ENCODE data around the gene NGDN. TPM values are rescaled to one million over a fixed set of nuclear protein-coding genes. Genes with fewer than 3 reads are reported as not detected.

The NGDN gene
- total and polyA plus RNA-seq, 2 of the 4 experiments (the other 2 are of a cell fraction) = 48.1 to 49.8 TPM

DNA sequence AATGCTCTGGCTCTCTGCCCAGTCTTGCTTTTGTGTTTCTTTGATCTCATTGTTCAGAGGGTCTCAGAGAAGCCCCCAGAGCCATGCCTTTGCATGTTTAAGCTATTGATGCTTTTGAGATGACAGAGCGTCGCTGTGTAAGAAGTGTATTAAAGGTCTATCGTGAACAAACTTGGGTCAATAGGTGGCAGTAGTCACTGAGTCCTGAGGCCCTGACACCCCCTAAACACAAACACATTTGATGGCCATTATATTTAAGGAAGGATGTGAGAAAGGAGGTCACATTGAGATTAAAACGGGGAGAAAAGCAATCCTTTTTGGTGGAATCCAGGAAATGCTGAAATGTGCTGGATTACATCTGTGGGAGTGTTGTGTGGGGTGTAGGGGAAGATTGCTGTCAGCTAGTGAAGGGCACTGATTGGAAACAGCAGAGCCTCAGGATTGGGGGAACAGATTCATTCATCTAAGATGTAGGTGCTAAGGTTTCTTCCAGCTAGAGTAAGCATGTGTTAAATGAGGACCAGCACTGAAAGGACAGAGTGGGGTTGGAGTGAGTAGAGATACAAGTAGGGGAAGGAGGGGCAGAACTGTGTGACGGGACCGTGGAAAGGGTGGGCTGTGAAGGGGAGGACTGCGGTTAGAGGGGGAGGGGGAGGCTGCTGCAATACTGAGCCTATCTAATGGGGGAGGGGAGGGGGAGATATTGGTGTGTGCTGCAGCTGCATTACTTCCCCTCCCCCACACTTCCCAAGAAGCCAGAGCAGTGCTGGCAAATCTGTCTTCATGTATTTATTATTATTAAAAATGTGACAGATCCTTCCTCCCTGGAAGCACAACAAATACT is 12.7 kb downstream of the NGDN start:
- intact Hi-C loops (cut with micrococcal nuclease) = no loop called here
- Histone ChIP-seq H3K23ac (ENCODE audit: low read depth, low read length) (no peak overlapping the region), H2BK120ac (ENCODE audit: low read depth, low read length) (no peak overlapping the region), H3K4me3 (ENCODE audit: insufficient read depth, low read depth, low read length) (no peak overlapping the region), H2BK5ac (ENCODE audit: low read depth, low read length, poor library complexity, severe bottlenecking) (no peak overlapping the region), H3K79me1 (ENCODE audit: low read depth in 1 of 2, low read length in 2 of 2) (no peaks in the 10 kb centered on the region; a peak in 1 of 4 replicates), H3K4ac (ENCODE audit: low read depth, low read length) (no peak overlapping the region), H4K20me1 (ENCODE audit: insufficient read depth, low read length) (peaks cover 4% of the 10 kb centered on the region; the same call in 1 of the 2 replicates), H2AK9ac (replicated peaks; ENCODE audit: low read depth, low read length, poor library complexity) (no peak overlapping the region), H4K91ac (ENCODE audit: insufficient read depth, low read depth, low read length) (no peak overlapping the region), H3K9me1 (ENCODE audit: insufficient read depth, low read length) (no peaks in the 10 kb centered on the region), H3K27me3 (ENCODE audit: control insufficient read depth, insufficient read depth, low read length) (no peaks in the 10 kb centered on the region), H3K4me2 (ENCODE audit: low read depth, low read length) (no peak overlapping the region), H3K27ac (ENCODE audit: insufficient read depth, low read length) (no peak overlapping the region), H3K9me3 (ENCODE audit: control insufficient read depth, insufficient read depth, low read length) (no peaks in the 10 kb centered on the region), H2BK15ac (ENCODE audit: low read depth, low read length) (no peak overlapping the region), H4K8ac (ENCODE audit: low read depth in 2 of 2, low read length in 2 of 2) (no peak overlapping the region), H3K18ac (ENCODE audit: low read depth, low read length) (no peak overlapping the region), H3K56ac (ENCODE audit: extremely low read depth, insufficient read depth, low read length) (no peak overlapping the region), H3K14ac (replicated peaks; ENCODE audit: low read depth, low read length) (no peak overlapping the region), H3K4me1 (ENCODE audit: control insufficient read depth, insufficient read depth, low read length) (no peaks in the 10 kb centered on the region), H2AK5ac (ENCODE audit: low read depth, low read length) (no peak overlapping the region), H3K9ac (ENCODE audit: low read depth, low read length) (no peak overlapping the region), H2BK20ac (ENCODE audit: low read depth, low read length) (no peak overlapping the region), H3K36me3 (ENCODE audit: control insufficient read depth, insufficient read depth, low read length) (peaks cover 13% of the 10 kb centered on the region), H2AFZ (replicated peaks; ENCODE audit: low read length, poor library complexity) (no peak overlapping the region), H4K5ac (ENCODE audit: low read depth, low read length) (no peak overlapping the region)
- ATAC-seq (ENCODE audit: low read depth) = no peak
- TF ChIP-seq CHD1 (IDR thresholded peaks at IDR 0.05; ENCODE audit: low read depth, low read length) = no peak
- no peak for TF ChIP-seq RCOR1 (IDR thresholded peaks at IDR 0.05; ENCODE audit: insufficient replicate concordance, low read length)
- no peak for TF ChIP-seq CTCF (conservative IDR thresholded peaks at IDR 0.05; ENCODE audit: low read depth, low read length)
- no peak for TF ChIP-seq SMC3 (IDR thresholded peaks at IDR 0.05; ENCODE audit: low read depth, low read length)
- TF ChIP-seq MAFK (IDR thresholded peaks at IDR 0.05; ENCODE audit: low read depth, low read length) = no peak
- CTCF ChIA-PET = interaction anchor here (0.8 to 1.1 kb wide), 2 partner anchors 68 to 81 kb away, joined by 3 to 4 read pairs; no protein-coding TSS in a partner anchor
- dilution Hi-C loops (cut with HindIII; ENCODE audit: low sequenced_read_pairs, unreplicated experiment) = no loop called here
- WGBS, 2 experiments (ENCODE audit: extremely low coverage in 2 of 2, insufficient read length in 1 of 2) = 0% methylated on average over 1 of the region's 7 CpGs; no CpG with 5 or more reads in 1 of the 2 experiments
- no peak for DNase-seq
- BruUV-seq (replicated peaks) = no TSS peak
- in situ Hi-C loops (cut with MboI; ENCODE audit: low sequenced_read_pairs) = no loop called here
- POLR2A ChIA-PET (ENCODE audit: unreplicated experiment) = no interaction called here

All from IMR-90 (cell line).